SU-DHL-6 (cell line): ENCODE results near the gene TBPL2.

Source experiments
- EZH2phosphoT487 ChIP-seq: fragments of 200-600 bp; sonication (generic), shearing (Covaris generic); conservative IDR thresholded peaks from 2 replicates; pipeline ENCODE4 v1.6.1; 2018; ENCODE audit warnings: mild to moderate bottlenecking, antibody characterized with exemption, low read length, moderate library complexity, mixed read lengths
- TF ChIP-seq, protein P1 (sequence below): fragments of 200-600 bp; sonication (generic); IDR thresholded peaks from one replicate; pipeline ENCODE4 v1.5.1; 2017; ENCODE audit warnings: antibody characterized with exemption, mild to moderate bottlenecking, low read length, moderate library complexity; ENCODE audit not compliant: insufficient read depth, poor library complexity, severe bottlenecking

DNA sequence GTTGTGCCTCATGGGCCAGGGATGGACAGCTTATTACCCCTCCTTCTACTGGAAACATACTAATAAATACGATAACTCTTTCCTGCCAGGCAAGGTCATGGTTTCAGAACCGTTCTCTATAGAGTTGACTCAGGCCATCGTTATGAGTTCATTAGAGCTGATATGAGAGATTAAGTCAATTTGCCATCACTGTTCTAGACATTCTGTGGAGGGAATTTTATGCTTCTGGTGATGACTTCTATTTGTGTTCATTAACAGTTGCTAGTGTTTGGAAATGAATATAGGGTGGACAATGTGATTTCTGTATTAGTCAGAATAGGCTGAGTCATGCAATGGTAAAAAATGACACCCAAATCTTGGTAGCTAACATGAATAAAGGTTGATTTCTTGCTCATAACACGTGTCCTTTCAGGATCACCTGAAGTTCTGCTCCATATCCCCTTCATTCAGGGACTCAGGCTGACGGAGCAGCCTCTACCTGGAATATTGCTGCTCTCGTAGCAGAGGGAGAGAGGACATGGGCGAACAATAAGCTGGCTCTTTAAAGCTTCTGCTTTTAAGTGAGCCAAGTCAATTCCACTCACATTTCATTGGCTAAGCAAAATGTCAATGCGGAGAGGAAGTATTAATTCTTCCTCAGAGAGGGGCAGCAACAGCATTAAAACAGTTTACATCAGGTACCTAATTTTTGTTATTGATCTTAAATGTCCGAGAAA lies 18.5 kb upstream of the TBPL2 start:
- TF ChIP-seq, protein P1, sequence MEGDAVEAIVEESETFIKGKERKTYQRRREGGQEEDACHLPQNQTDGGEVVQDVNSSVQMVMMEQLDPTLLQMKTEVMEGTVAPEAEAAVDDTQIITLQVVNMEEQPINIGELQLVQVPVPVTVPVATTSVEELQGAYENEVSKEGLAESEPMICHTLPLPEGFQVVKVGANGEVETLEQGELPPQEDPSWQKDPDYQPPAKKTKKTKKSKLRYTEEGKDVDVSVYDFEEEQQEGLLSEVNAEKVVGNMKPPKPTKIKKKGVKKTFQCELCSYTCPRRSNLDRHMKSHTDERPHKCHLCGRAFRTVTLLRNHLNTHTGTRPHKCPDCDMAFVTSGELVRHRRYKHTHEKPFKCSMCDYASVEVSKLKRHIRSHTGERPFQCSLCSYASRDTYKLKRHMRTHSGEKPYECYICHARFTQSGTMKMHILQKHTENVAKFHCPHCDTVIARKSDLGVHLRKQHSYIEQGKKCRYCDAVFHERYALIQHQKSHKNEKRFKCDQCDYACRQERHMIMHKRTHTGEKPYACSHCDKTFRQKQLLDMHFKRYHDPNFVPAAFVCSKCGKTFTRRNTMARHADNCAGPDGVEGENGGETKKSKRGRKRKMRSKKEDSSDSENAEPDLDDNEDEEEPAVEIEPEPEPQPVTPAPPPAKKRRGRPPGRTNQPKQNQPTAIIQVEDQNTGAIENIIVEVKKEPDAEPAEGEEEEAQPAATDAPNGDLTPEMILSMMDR: no peak
- no peak for TF ChIP-seq EZH2phosphoT487
